Trophoblast cell (in vitro differentiated cells and primary cell): ENCODE data around the gene SIPA1L3.
"Not testable (repeated sequence)": the region's sequence is repeated elsewhere in the genome, so short reads cannot be mapped to it uniquely, and the experiment has no call there.

Experiments used
- DNase-seq, 2 donors: peaks; one replicate each; pipeline ENCODE4 v3.0.0-alpha.2; 2016
- H2AFZ ChIP-seq: 2 replicates; pipeline ENCODE4 v1.6.1; 2013; ENCODE audit warnings: low read length, moderate library complexity, mild to moderate bottlenecking; ENCODE audit not compliant: insufficient read depth, poor library complexity
- H2AK5ac ChIP-seq: 2 replicates; pipeline ENCODE4 v1.6.1; 2013; ENCODE audit warnings: mild to moderate bottlenecking, low read length
- H2BK120ac ChIP-seq: 2 replicates; pipeline ENCODE4 v1.6.1; 2013; ENCODE audit warnings: low read length, mild to moderate bottlenecking, moderate library complexity; ENCODE audit not compliant: insufficient read depth, poor library complexity
- H2BK12ac ChIP-seq: 2 replicates; pipeline ENCODE4 v1.6.1; 2013; ENCODE audit warnings: mild to moderate bottlenecking, low read length, moderate library complexity
- H2BK5ac ChIP-seq: 2 replicates; pipeline ENCODE4 v1.6.1; 2013; ENCODE audit warnings: low read length, low read depth, moderate library complexity, mild to moderate bottlenecking; ENCODE audit not compliant: poor library complexity
- H3K14ac ChIP-seq: 2 replicates; pipeline ENCODE4 v1.6.1; 2013; ENCODE audit warnings: mild to moderate bottlenecking, low read length
- H3K18ac ChIP-seq: 2 replicates; pipeline ENCODE4 v1.6.1; 2013; ENCODE audit warnings: mild to moderate bottlenecking, low read length
- H3K23ac ChIP-seq: 2 replicates; pipeline ENCODE4 v1.6.1; 2013; ENCODE audit warnings: low read length
- H3K27ac ChIP-seq: 2 replicates; pipeline ENCODE4 v1.5.1; 2013; ENCODE audit warnings: low read depth, mild to moderate bottlenecking, inconsistent platforms, low read length, moderate library complexity
- H3K27me3 ChIP-seq: 2 replicates; pipeline ENCODE4 v1.6.1; 2013; ENCODE audit warnings: inconsistent platforms, mild to moderate bottlenecking, low read length, moderate library complexity; ENCODE audit not compliant: insufficient read depth
- H3K36me3 ChIP-seq, 2 experiments: 1 replicate in 1 of 2; 2 replicates in 1 of 2; pipeline ENCODE4 v1.6.1; 2013; ENCODE audit warnings: low read length in 2 of 2, mild to moderate bottlenecking in 2 of 2, moderate library complexity in 1 of 2; ENCODE audit not compliant: insufficient read depth in 2 of 2, control insufficient read depth in 1 of 2
- H3K4ac ChIP-seq: 2 replicates; pipeline ENCODE4 v1.6.1; 2013; ENCODE audit warnings: low read depth, mild to moderate bottlenecking, low read length, moderate library complexity
- H3K4me1 ChIP-seq, 2 experiments: 1 replicate in 1 of 2; 2 replicates in 1 of 2; pipeline ENCODE4 v1.6.1; 2013; ENCODE audit warnings: low read length in 2 of 2, mild to moderate bottlenecking in 2 of 2, moderate library complexity in 1 of 2; ENCODE audit not compliant: insufficient read depth in 2 of 2, control insufficient read depth in 1 of 2
- H3K4me2 ChIP-seq: 2 replicates; pipeline ENCODE4 v1.6.1; 2013; ENCODE audit warnings: inconsistent platforms, mild to moderate bottlenecking, low read length, moderate library complexity
- H3K4me3 ChIP-seq: 2 replicates; pipeline ENCODE4 v1.5.1; 2013; ENCODE audit warnings: mild to moderate bottlenecking, low read depth, low read length, inconsistent platforms
- H3K79me1 ChIP-seq: one replicate; pipeline ENCODE4 v1.6.1; 2013; ENCODE audit warnings: low read length
- H3K79me2 ChIP-seq: 2 replicates; pipeline ENCODE4 v1.6.1; 2013; ENCODE audit warnings: low read length, mild to moderate bottlenecking; ENCODE audit not compliant: control insufficient read depth, insufficient read depth, poor library complexity
- H3K9ac ChIP-seq: 2 replicates; pipeline ENCODE4 v1.6.1; 2013; ENCODE audit warnings: mild to moderate bottlenecking, low read length
- H3K9me3 ChIP-seq: 2 replicates; pipeline ENCODE4 v1.6.1; 2013; ENCODE audit warnings: low read depth, mild to moderate bottlenecking, control low read depth, inconsistent platforms, low read length; ENCODE audit not compliant: insufficient read depth
- H4K12ac ChIP-seq: 2 replicates; pipeline ENCODE4 v1.6.1; 2013; ENCODE audit warnings: low read depth, mild to moderate bottlenecking, low read length, moderate library complexity
- H4K8ac ChIP-seq: 2 replicates; pipeline ENCODE4 v1.6.1; 2013; ENCODE audit warnings: low read depth, mild to moderate bottlenecking, low read length, moderate library complexity
- H4K91ac ChIP-seq: one replicate; pipeline ENCODE4 v1.6.1; 2013; ENCODE audit warnings: low read depth, mild to moderate bottlenecking, low read length, moderate library complexity
- WGBS: extraction: QIAGEN DNeasy Blood & Tissue Kit; methylation state at CpG from one replicate; pipeline ENCODE4 v1.1.7; 2013; ENCODE audit warnings: missing lambda C conversion rate; ENCODE audit not compliant: insufficient read length, insufficient coverage; ENCODE audit errors: extremely low coverage; 5-methylcytosine and 5-hydroxymethylcytosine counted together

SIPA1L3 gene

GRCh38 chr19:38063928-38064327 is 156.9 kb downstream of the SIPA1L3 start:
- H4K8ac ChIP-seq: no peak overlapping the region
- WGBS: no CpG with 5 or more reads among the region's 6 CpGs

GRCh38 chr19:38064661-38065425 is 157.8 kb downstream of the SIPA1L3 start:
- Histone ChIP-seq H3K4me3 (no peak overlapping the region), H4K8ac (no peak overlapping the region), H3K27ac (no peak overlapping the region), H2BK5ac (no peak overlapping the region), H3K4me2 (no peak overlapping the region), H4K91ac (no peak overlapping the region), H3K14ac (no peak overlapping the region), H2AFZ (no peak overlapping the region), H3K27me3 (no peaks in the 10 kb centered on the region), H3K18ac (no peak overlapping the region), H3K36me3 (no peaks in the 10 kb centered on the region), H4K12ac (no peak overlapping the region), H2BK120ac (no peak overlapping the region), H3K79me1 (peaks cover 4% of the 10 kb centered on the region), H2AK5ac (no peak overlapping the region), H3K4ac (no peak overlapping the region), H3K23ac (no peak overlapping the region), H3K9ac (no peak overlapping the region), H3K9me3 (no peaks in the 10 kb centered on the region), H3K4me1 (peaks cover 8 to 11% of the 10 kb centered on the region in 2 experiments), H2BK12ac (no peak overlapping the region), H3K79me2 (peaks cover 3% of the 10 kb centered on the region)
- no CpG with 5 or more reads among the region's 7 CpGs for WGBS
- no peak for DNase-seq

More at GRCh38 chr19:38063928-38064327, 156.9 kb downstream of the SIPA1L3 start:
- Histone ChIP-seq H2BK12ac (no peak overlapping the region), H3K79me2 (peaks cover 3% of the 10 kb centered on the region), H3K27ac (no peak overlapping the region), H2AFZ (no peak overlapping the region), H3K4me2 (no peak overlapping the region), H4K12ac (no peak overlapping the region), H2BK5ac (no peak overlapping the region), H4K91ac (no peak overlapping the region), H3K23ac (no peak overlapping the region), H3K36me3 (no peaks in the 10 kb centered on the region), H2AK5ac (no peak overlapping the region), H3K9ac (no peak overlapping the region), H3K4me3 (no peak overlapping the region), H3K9me3 (no peaks in the 10 kb centered on the region), H3K4ac (no peak overlapping the region), H3K27me3 (no peaks in the 10 kb centered on the region), H3K18ac (no peak overlapping the region), H3K14ac (no peak overlapping the region), H3K4me1 (peaks cover 8 to 11% of the 10 kb centered on the region in 2 experiments), H3K79me1 (peaks cover 4% of the 10 kb centered on the region), H2BK120ac (no peak overlapping the region)
- no peak for DNase-seq

- not testable (repeated sequence) for H4K8ac ChIP-seq, H3K4ac ChIP-seq, DNase-seq, H3K27ac ChIP-seq, H3K4me2 ChIP-seq, H4K91ac ChIP-seq, H3K4me3 ChIP-seq, H3K36me3 ChIP-seq, H4K12ac ChIP-seq, H2BK120ac ChIP-seq, H3K79me1 ChIP-seq, H2BK12ac ChIP-seq, H3K14ac ChIP-seq, H3K9ac ChIP-seq, H2BK5ac ChIP-seq, H3K27me3 ChIP-seq, H3K18ac ChIP-seq, H2AFZ ChIP-seq, H3K23ac ChIP-seq, H3K9me3 ChIP-seq, H3K79me2 ChIP-seq, H2AK5ac ChIP-seq
- peaks cover 9 to 13% of the 10 kb centered on the region in 2 experiments for H3K4me1 ChIP-seq
- no CpG with 5 or more reads among the region's 7 CpGs for WGBS
Measured at GRCh38 chr19:38065775-38066174, 158.8 kb downstream of the SIPA1L3 start.

- Histone ChIP-seq H3K14ac (no peak overlapping the region), H4K91ac (no peak overlapping the region), H2AK5ac (no peak overlapping the region), H3K9ac (no peak overlapping the region), H3K27me3 (no peaks in the 10 kb centered on the region), H2BK5ac (no peak overlapping the region), H3K4me3 (no peak overlapping the region), H3K23ac (no peak overlapping the region), H3K79me2 (no peaks in the 10 kb centered on the region), H3K36me3 (no peaks in the 10 kb centered on the region), H3K4ac (no peak overlapping the region), H3K18ac (no peak overlapping the region), H3K27ac (no peak overlapping the region), H3K79me1 (peaks cover 3% of the 10 kb centered on the region), H4K12ac (no peak overlapping the region), H3K4me1 (peaks cover 3 to 4% of the 10 kb centered on the region in 2 experiments), H4K8ac (no peak overlapping the region), H2BK120ac (no peak overlapping the region), H3K4me2 (no peak overlapping the region), H2AFZ (no peak overlapping the region), H2BK12ac (no peak overlapping the region), H3K9me3 (no peaks in the 10 kb centered on the region)
- no CpG with 5 or more reads among the region's 6 CpGs for WGBS
- no peak for DNase-seq
Measured at GRCh38 chr19:38068826-38069225, 161.8 kb downstream of the SIPA1L3 start.
